Measurements from ENCODE around the gene SLX4.

The SLX4 gene

GRCh38 chr16:3579776-3580175, 31.6 kb downstream of the SLX4 start:
- DNase-seq, result no peak

GRCh38 chr16:3578610-3579551, 32.5 kb downstream of the SLX4 start:
- no peak for DNase-seq

GRCh38 chr16:3578121-3578520, 33.3 kb downstream of the SLX4 start:
- no peak for DNase-seq

- DNase-seq, result no peak
Observed at GRCh38 chr16:3577302-3577752, 34.1 kb downstream of the SLX4 start, which contains the start of gene NLRC3. NLRC3 (minus strand) TSS chr16:3577403; CDS start chr16:3565036, 12,367 bp downstream.

GRCh38 chr16:3576211-3576610, 35.2 kb downstream of the SLX4 start:
- no peak for DNase-seq

GRCh38 chr16:3575491-3575890, 35.9 kb downstream of the SLX4 start:
- DNase-seq, result no peak

- no peak for DNase-seq
Observed at GRCh38 chr16:3574195-3574594, 37.2 kb downstream of the SLX4 start.

- DNase-seq, result no peak
Observed at GRCh38 chr16:3573146-3573815, 38.1 kb downstream of the SLX4 start.

GRCh38 chr16:3570420-3571062, 40.9 kb downstream of the SLX4 start:
- DNase-seq, result no peak

GRCh38 chr16:3569851-3570250, 41.6 kb downstream of the SLX4 start:
- no peak for DNase-seq

GRCh38 chr16:3566990-3567389, 44.4 kb downstream of the SLX4 start:
- DNase-seq, result no peak

- no peak for DNase-seq
Observed at GRCh38 chr16:3564889-3565141, 46.6 kb downstream of the SLX4 start.

GRCh38 chr16:3564130-3564888, 47.1 kb downstream of the SLX4 start:
- DNase-seq, result no peak

- DNase-seq, result no peak
Observed at GRCh38 chr16:3562914-3563480, 48.4 kb downstream of the SLX4 start.

- no peak for DNase-seq
Observed at GRCh38 chr16:3561626-3562025, 49.8 kb downstream of the SLX4 start.

- DNase-seq, result no peak
Observed at GRCh38 chr16:3554351-3554928, 57.0 kb downstream of the SLX4 start.

- no peak for DNase-seq
Observed at GRCh38 chr16:3553138-3553923, 58.1 kb downstream of the SLX4 start.

- no peak for DNase-seq
Observed at GRCh38 chr16:3550851-3551847, 60.3 kb downstream of the SLX4 start.

GRCh38 chr16:3549906-3550305, 61.5 kb downstream of the SLX4 start:
- DNase-seq, result no peak

- DNase-seq, result no peak
Observed at GRCh38 chr16:3548859-3549258, 62.5 kb downstream of the SLX4 start.

Measured in NCI-H510A treated with DMSO at 0.1 percent for 48 hours (cell line).